GM13976 (cell line): ENCODE results near the gene MCTP2.
A peak's percentile ranks its signal among the peaks of the same experiment; 100 is the strongest.

Experiments
- DNase-seq: peaks from one replicate; pipeline ENCODE4 v3.0.0; 2012; ENCODE audit warnings: low spot score
- CTCF ChIP-seq: IDR thresholded peaks from 2 replicates; pipeline ENCODE4 v1.5.1; 2012; ENCODE audit warnings: borderline replicate concordance, mild to moderate bottlenecking; ENCODE audit not compliant: insufficient read depth; ENCODE audit errors: extremely low read depth, missing control alignments, control extremely low read depth
- in situ Hi-C: fragments of 300-500 bp; cut with MboI; formaldehyde crosslinking; loops from one replicate; pipeline ENCODE4 v1.12.0; 2022; ENCODE audit warnings: low sequenced_read_pairs, mixed read lengths, inconsistent platforms; ENCODE audit not compliant: unreplicated experiment

MCTP2 gene

GRCh38 chr15:94287794-94288246 is 56.5 kb downstream of the MCTP2 start:
- DNase-seq = peak; percentile 44
- in situ Hi-C loops = no loop called here
- no peak for TF ChIP-seq CTCF

GRCh38 chr15:94290730-94291129 is 59.4 kb downstream of the MCTP2 start:
- in situ Hi-C loops = no loop called here
- DNase-seq = no peak
- no peak for TF ChIP-seq CTCF

GRCh38 chr15:94293411-94294402 is 62.3 kb downstream of the MCTP2 start:
- in situ Hi-C loops = no loop called here
- no peak for DNase-seq
- no peak for TF ChIP-seq CTCF

- DNase-seq = no peak
- in situ Hi-C loops = no loop called here
Observed at GRCh38 chr15:94294556-94294955, 63.2 kb downstream of the MCTP2 start.

GRCh38 chr15:94295275-94295674 is 63.9 kb downstream of the MCTP2 start:
- DNase-seq = no peak
- in situ Hi-C loops = no loop called here
- TF ChIP-seq CTCF = no peak

More at GRCh38 chr15:94294556-94294955, 63.2 kb downstream of the MCTP2 start:
- no peak for TF ChIP-seq CTCF

- DNase-seq = no peak
- in situ Hi-C loops = no loop called here
- no peak for TF ChIP-seq CTCF
Observed at GRCh38 chr15:94296717-94297116, 65.4 kb downstream of the MCTP2 start.

- TF ChIP-seq CTCF = no peak
- in situ Hi-C loops = no loop called here
- DNase-seq = no peak
Observed at GRCh38 chr15:94297558-94297957, 66.2 kb downstream of the MCTP2 start.
